AML-193 (cell line): ENCODE measurements around the gene ACVRL1.

Experiments used
- DNase-seq, 2 experiments: peaks; one replicate each; lab custom pipeline; 2025; lab: John Stamatoyannopoulos, UW

Gene ACVRL1

DNA sequence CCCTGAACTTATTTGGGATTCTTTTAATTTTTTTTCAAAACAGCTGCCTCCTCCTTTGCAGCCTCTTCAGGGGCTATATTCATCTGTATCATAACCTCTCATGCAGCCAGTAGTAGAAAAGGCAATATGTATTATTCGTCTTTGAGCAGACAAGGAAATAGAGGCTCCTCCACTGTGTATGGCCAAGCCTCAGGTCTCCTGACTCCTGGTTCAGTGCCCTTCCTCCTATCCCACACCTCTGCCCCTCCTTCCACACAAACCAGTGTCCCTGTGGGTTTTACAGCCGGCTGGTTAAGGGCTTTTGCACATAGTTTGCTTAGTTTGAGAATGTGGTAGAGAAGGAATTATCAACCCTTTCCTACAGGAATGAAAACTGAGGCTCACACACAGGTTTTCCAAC is 8.8 kb upstream of the ACVRL1 start:
- DNase-seq = no peak

DNA sequence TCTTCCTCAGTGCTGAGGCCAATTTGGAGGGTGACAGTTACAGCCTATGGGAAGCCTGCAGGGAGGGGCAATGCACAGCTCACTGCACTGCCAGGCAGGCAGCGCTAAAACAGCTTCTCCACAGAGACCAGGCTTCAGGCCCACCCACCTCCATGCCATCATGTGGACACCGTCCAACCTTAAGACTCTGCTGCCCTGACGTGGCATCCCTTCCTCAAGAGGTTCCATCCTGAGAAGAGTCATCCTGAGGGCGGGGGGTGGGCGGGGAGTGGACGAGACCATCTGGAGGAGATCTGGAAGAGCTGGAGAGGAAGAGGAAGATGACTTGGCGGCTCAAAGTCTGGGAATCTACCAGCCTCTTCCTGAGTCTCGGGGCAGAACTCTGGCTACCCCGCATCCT is 8.4 kb upstream of the ACVRL1 start:
- DNase-seq = no peak

DNA sequence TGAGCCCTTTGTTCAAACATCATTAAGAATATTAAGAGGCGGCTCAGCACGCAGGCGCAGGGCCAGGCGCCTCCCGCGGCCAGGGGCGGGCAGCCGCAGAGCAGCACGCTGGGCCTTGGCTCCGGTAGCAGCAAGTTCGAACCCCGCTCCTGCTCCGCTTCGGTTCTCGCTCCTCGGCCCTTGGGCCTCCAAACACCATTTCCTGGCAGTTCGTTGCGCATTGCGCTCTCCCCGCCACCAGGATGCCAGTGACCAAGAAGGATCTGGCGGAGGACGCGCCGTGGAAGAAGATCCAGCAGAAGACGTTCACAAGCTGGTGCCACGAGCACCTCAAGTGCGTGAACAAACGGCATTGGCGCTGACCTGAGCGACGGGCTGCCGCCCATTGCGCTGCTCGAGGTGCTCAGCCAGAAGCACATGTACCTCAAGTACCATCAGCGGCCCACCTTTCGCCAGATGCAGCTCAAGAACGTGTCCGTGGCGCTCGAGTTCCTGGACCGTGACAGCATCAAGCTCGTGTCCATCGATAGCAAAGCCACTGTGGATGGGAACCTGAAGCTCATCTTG is 6.9 kb upstream of the ACVRL1 start:
- no peak for DNase-seq

DNA sequence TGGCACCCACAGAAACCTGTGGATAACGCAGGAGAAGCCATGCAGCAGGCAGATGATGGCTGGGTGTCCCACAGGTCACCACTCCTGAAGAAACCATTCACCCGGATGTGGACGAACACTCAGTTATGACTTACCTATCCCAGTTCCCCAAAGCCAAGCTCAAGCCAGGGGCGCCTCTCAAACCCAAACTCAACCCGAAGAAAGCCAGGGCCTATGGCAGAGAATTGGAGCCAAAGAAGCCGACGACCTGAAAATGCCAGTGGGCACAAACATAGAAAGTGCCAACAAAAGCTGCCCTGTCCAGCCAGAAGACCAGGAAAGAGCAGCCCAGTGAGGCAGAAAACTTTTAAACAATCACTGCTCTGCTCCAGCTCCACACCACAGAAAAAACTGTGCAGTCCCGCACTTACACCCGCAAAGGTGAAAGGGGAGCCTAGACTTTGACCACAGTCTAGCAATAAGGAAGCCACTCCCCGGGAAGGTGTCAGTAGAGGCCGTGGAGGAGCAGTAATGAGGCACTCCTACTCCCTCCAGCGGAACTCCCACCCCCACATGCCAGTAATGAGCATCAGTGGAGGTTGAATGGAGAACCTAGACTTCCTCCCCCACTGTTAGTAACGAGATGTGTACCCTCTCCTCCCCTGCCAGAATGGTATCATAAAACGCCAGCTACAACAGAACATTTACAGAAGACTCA is 6.0 kb upstream of the ACVRL1 start:
- no peak for DNase-seq

DNA sequence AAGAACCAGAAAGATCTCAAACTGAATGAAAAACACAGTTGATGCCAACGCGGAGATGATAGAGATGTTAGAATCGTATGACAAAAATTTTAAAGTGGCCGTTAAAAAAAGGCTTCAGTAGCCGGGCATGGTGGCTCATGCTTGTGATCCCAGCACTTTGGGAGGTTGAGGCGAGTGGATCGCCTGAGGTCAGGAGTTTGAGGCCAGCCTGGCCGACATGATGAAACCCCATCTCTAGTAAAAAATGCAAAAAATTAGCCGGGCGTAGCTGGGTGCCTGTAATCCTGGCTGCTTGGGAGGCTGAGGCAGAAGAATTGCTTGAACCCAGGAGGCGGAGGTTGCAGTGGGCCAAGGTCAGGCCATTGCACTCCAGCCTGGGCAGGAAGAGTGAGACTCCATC is 5.4 kb upstream of the ACVRL1 start:
- DNase-seq = no peak

DNA sequence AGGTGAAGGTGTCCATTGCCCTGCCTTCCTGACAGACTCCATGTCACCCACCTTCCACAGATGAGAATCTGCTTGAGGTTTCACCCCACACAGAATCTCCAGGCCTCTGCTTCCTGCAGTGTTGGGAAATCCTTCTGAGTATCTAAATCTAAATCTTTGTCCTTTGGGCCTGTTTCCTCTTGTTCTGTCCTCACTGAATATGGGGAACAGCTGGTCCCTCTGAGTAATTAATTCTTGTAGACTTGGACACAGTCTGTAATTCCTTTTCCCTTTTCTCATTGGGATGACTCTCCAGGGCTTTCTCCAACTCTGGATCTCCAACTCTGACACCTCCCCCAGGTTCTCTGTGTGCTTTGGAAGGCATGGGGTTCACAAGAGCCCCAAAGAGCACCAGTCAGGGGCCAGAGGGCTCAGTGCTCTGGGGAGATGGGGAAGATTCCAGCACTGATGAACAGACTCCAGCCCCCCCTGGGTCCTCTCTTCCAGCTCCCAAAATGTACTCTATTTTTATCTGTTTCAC is 2.3 kb upstream of the ACVRL1 start:
- DNase-seq = no peak

DNA sequence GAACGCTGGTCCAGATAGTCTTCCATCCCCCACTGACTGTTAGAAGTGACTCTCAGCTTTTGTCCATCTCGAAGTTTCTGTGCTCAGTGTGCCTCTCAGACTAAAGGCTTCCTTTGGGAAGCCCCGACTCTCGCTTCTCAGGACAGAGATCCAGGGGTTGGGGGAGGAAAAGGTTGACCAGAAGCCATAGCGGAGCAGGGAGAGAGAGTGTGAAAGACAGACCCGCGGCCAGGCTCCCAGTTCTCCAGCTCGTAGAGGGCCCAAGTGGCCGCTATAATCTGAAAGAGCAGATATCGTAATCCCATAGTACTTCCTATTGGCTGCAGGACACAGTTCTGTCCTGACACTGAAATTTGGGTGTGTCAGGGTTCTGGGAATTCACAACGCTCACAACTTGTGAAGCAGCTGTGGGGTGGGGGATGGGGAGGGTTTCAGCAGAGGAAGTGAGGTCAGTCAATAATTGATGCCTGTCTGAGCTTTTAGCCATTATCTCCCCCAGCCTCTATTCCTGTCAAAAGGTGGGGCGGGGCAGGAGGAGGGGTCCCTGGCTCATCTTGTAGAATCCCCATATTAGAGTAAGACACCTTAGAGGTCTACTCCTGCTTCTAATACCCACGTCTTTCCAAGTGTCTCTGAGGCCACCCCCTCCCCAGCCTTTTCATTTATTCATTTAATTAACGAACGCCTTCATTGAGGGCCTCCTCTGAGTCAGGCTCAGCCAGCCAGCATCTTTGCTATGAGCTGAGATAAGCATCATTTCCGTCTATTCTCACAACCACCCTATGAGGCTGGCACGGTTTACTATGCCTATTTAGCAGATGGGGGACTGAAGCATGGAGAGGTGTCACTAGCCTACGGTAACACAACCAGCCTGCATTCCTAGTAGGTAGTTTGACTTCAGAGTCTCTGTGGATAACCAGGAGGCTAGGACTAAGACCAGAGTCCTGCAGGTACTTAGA is 1.6 kb upstream of the ACVRL1 start:
- no peak for DNase-seq

DNA sequence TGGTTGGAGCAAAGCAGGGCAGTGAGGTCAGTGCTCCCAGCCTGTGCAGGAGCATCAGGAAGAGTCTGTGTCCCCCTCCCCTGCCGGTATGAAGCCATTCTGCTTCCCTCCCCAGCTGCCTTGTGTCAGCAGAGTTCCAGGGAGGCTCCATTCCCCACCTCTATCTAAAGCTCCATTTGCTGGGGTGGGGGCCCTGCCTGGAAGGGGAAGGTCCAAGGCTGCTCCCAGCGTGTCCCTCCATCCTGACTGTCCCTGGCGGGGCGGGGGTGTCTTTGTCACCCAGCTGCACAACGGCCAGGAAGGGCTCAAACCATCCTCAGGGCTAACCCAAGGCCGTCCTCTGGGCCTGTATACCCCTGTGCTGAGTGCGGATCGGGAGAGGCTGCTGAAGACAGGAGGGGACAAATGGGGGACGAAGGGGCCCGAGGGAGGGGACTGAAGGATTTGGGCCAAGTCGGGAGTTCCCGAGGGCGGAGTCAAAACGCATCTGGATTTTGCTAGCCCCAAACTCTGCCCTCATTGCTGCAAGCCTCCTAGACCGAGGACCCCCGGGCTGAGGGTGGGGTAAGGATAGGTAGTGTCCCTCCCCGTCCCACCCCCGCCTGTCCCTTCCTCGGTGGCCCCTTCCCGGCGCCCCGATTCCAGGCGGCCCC is 748 bp upstream of the ACVRL1 start:
- DNase-seq = no peak

DNA sequence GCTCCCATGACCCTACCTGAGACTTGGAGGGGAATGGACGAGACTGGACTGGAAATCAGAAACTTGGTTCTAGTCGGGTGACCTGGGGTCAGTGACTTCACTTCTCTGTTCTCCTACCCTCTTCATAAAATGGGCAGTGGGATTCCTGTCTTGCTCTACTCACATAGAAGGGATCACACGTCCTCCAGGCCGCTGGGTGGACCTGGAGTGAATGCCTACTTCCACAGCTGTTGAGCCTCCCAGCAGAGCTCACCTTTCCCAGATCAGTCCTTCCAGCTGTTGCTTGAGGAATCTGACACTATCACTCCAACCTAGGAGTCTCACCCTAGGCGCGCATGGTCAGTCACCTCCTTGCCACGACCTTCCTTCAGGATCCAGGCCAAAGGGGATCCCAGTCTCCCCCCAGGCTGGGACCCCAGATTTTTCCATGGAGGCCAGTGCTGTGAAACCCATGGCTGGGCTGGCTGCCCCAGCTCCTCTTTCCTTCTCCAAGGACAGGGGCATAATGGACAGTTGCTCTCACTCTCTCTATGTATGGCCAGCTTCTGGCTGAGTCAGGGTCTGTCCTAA is 637 bp downstream of the ACVRL1 start:
- no peak for DNase-seq

DNA sequence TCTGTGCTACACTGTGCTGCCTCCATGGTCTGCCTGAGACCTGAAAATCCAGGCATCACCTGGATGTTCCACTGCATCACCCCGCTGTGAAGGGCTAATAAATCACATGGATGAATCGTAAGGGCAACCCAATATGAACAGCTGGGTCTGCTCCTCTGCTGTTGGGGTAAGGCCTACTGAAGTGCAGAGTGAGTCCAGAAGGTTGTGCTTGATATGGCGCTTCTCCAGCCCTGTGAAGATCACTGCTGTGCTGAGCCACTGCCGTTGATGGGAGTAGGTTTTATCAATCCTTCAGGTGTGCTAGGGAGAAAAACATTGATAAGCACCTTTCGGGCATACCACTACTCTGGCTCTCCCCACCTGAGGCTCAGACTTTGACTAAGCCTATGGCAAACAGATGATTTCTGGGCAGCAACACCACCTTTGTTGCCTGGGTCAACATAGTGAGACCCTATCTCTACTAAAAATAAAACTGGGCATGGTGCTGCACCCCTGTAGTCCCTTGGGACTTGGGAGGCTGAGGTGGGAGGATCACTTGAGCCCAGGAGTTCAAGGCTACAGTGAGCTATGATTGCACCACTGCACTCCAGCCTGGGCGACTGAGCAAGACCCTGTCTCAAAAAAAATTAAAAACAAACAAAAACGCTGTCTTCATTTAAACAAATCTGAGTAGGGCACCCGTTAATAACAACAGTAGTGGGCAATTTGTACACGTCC is 1.7 kb downstream of the ACVRL1 start:
- DNase-seq = no peak

DNA sequence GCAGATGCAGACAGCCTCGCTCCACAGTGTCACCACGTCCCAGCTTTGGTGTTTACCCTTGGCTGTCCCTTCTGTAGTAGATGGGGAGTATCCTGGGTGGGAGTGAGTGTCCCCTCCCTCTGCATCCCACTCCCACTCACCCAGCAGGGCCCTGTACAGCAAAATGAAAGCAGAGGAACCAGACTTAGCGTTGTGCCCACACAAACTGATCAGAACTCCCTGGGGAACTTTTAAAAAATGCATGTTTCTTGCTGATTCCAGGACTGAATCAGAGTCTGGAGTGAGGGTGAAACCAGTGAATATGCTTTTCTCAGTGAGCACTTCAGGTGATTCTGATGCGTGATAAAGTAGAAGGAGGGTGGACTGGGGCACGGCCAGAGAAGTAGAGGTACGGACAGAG is 2.9 kb downstream of the ACVRL1 start:
- no peak for DNase-seq

DNA sequence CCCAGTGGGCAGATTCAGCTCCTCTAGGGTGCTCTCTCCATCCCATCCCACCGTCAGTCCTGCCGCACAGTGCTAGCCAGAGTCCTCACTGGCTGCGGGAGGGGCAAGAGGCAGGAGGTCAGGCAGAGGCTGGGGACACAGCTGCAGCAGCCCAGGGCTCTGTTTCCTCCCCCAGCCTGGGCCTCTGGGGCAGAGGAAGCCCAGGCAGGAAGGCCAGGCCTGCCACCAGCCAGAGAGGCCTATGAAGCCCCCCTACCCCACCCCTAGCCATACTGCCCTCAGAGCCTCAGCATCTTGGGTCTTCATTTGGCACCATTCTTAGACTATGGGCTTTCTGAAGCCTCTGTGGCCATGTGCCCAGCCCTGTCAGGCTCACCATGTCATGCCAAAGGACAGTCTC is 3.4 kb downstream of the ACVRL1 start:
- DNase-seq = no peak

DNA sequence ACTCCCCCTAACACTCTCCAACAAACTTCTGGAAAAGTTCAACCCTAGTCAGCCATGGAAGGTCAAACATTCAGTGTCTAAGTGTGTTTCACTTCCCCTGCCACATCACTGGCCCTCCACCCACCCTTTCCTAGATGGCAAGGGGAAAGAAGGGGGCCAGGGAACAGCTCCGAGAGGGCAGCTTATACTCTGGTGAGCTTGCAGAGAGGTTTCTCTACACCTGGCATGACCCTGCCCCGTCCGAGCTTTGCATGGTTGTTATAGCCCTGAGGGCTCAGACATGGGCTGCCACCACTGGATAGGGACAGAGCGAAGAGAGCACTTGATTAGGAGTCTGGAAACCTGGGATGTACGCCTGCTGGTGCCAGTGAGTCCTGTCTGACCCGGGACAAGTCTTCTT is 4.0 kb downstream of the ACVRL1 start:
- no peak for DNase-seq

DNA sequence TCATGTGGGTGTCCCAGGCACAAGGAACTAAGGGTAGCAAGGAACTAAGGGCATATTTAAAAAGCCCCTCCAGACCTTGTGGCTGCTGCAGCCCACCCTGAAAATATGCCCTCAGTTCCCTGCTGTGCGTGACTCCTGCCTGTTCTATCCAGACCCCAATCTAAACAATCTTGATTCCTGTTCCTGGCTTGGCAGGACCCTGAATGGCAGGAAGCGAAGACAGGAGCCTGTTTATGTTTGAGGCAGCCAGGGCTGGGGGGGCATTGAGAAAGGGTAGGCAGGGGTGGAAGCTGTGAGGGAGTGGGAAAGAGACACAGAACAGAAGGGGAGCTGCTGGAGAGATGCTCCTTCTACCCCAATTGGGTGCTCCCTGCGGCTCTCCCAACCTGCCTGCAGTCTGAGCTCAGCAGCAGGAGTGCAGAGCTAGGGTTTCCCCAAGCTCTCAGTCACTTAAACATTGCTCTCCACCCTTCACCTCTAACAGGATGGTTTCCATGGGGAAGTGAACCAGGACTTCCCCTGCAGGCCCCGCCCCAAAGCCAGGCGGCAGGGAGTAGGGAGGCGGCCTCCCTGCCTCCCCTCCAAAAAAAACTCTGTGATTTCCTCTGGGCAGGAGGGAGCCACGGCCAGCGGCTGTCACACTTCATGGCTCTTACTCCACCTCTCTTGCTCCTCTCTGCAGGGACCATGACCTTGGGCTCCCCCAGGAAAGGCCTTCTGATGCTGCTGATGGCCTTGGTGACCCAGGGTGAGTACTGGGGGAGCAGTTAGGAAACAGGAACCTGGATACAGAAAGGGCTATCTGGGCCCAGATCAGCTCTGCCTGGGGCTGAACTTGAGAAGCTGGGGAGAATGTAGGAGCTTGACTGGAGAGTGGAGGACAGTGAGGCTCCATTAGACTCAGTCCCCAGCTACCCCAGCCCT is 4.7 kb downstream of the ACVRL1 start:
- no peak for DNase-seq

DNA sequence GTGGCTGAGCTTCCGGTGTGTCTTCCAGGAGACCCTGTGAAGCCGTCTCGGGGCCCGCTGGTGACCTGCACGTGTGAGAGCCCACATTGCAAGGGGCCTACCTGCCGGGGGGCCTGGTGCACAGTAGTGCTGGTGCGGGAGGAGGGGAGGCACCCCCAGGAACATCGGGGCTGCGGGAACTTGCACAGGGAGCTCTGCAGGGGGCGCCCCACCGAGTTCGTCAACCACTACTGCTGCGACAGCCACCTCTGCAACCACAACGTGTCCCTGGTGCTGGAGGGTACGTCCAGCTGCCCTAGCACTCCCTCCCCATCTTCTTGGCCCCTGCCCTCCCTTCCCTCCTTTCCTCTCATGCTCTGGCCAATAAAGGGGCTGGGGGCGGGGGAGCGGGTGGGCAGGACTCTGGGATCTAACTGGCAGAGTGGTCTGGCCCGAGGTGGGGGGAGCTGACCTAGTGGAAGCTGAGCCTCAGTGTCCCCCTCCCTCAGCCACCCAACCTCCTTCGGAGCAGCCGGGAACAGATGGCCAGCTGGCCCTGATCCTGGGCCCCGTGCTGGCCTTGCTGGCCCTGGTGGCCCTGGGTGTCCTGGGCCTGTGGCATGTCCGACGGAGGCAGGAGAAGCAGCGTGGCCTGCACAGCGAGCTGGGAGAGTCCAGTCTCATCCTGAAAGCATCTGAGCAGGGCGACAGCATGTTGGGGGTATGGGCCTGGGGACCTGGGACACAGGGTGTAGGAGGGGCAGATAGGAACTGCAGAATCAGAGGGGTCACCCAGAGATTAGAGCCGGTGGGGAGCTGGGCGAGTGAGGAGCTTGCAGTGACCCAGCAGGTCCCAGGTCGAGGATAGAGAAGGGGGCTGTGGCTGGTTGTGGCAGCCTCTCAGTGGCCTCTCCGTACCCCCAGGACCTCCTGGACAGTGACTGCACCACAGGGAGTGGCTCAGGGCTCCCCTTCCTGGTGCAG is 6.0 kb downstream of the ACVRL1 start:
- DNase-seq = no peak

DNA sequence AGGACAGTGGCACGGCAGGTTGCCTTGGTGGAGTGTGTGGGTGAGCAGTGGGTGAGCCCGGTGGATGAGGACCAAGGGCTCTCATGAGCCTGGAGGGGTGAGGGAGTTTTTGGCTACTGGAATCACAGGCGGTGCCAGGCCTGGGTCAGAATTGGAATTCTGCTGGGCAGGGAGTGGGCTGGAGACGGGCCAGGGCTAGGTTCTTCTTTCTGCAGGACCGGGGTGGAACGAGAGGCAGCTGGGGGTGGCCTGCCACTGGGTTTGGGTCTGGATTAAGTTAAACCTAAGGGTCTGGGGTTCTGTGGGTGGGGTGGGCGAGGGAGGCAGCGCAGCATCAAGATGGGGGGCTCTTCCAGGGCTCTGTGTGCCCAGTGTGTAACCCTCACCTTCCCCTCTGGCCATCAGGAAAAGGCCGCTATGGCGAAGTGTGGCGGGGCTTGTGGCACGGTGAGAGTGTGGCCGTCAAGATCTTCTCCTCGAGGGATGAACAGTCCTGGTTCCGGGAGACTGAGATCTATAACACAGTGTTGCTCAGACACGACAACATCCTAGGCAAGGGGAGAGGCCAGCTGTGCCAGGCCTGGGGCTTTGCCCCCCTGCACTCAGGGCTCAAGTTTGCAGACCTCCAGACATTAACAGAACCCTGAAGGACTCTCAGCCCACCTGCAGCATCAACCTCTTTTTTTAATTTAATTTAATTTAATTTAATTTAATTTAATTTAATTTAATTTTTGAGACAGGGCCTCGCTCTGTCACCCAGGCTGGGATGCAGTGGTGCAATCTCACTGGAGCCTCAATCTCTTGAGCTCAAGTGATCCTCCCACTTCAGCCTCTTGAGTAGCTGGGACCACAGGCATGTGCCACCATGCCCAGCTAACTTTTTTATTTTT is 7.0 kb downstream of the ACVRL1 start:
- no peak for DNase-seq

DNA sequence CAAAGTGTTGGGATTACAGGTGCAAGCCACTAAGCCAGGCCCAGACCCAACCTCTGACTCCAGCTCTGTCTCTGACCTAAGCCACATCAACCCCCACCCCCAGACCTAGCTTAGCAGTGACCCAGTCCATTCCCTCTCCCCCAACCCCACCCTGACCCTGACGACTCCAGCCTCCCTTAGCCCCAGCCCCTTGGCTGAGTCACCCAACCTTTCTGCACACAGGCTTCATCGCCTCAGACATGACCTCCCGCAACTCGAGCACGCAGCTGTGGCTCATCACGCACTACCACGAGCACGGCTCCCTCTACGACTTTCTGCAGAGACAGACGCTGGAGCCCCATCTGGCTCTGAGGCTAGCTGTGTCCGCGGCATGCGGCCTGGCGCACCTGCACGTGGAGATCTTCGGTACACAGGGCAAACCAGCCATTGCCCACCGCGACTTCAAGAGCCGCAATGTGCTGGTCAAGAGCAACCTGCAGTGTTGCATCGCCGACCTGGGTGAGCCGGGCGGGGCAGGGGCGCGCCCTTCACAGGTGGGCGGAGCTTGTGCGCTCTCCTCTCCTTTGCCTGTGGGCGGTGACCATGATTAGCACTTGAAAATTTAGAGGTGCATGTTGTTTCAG is 7.8 kb downstream of the ACVRL1 start:
- DNase-seq = no peak

DNA sequence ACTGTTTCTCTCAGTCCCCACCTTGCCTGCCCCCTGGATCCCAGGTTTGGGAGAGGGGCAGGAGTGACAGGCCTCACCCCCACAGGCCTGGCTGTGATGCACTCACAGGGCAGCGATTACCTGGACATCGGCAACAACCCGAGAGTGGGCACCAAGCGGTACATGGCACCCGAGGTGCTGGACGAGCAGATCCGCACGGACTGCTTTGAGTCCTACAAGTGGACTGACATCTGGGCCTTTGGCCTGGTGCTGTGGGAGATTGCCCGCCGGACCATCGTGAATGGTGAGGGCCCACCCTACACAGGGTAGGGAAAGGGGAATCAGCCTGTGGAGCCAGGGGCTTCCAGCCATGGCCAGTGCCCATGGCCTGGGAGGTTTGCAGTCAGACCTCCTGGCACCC is 8.6 kb downstream of the ACVRL1 start:
- no peak for DNase-seq
